SIG-M5 (cell line): ENCODE results near the gene PNMA8A.
"Not testable (repeated sequence)": the region's sequence is repeated elsewhere in the genome, so short reads cannot be mapped to it uniquely, and the experiment has no call there.

Source experiments
- DNase-seq: peaks from one replicate; lab custom pipeline; 2025; lab: John Stamatoyannopoulos, UW

The PNMA8A gene

GRCh38 chr19:46463516-46463915 is 7.8 kb downstream of the PNMA8A start:
- DNase-seq, result no peak

DNA sequence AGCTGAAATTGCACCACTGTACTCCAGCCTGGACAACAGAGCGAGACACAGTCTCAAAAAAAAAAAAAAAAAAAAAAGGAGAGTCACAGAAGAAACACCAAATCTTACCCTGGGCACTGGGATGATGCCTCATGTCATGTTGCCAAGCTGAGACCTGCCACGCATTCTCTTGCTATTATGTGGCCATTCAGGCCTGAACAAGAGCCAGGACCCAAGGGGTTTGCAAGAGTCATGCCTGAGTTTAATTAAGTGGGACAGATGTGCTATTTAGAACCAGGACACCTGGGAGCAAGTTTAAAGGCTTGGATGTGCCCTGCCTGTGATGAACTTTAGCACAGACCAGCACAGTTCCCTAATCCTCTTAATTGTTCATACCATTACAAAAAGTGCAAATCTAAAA is 9.8 kb downstream of the PNMA8A start:
- DNase-seq, result no peak

GRCh38 chr19:46460981-46461380 is 10.4 kb downstream of the PNMA8A start:
- no peak for DNase-seq

GRCh38 chr19:46460055-46460454 is 11.3 kb downstream of the PNMA8A start:
- no peak for DNase-seq

- no peak for DNase-seq
Observed at GRCh38 chr19:46456930-46457329, 14.4 kb downstream of the PNMA8A start.

GRCh38 chr19:46454244-46454643 is 17.1 kb downstream of the PNMA8A start:
- no peak for DNase-seq

DNA sequence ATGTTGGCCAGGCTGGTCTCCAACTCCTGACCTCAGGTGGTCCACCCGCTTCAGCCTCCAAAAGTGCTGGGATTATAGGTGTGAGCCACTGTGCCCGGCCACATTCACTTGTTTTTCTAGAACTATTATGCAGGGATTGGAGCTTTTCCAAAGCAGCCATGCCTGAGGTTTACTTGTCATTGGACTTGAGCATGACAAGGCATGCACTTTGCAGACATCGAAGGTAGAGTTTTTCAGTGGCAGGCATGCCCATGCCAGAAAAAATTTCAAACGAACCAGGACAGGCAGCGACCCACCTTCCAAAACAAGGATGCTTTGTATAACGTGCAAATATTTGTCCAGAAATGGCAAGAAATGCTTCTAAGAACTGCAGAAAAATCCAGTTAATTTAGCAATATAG is 17.7 kb downstream of the PNMA8A start:
- no peak for DNase-seq

- DNase-seq, result no peak
Observed at GRCh38 chr19:46452186-46452585, 19.2 kb downstream of the PNMA8A start.

- DNase-seq, result no peak
Observed at GRCh38 chr19:46451352-46451751, 20.0 kb downstream of the PNMA8A start.

DNA sequence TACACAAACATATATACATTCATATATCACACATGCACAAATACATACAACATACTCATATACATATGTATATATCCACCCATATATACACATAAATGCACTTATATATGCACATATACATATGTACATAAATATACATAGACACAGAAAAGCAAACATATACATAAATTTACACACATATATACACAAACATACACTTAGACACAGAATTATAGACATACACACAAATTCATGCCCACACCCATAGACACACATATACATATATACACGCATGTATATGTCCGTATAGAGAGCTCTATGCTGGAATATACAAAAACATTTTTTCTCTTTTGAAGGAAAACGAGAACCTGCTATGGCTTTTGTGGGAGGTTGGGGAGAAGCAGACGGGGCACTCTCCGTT is 20.6 kb downstream of the PNMA8A start:
- DNase-seq, result no peak

DNA sequence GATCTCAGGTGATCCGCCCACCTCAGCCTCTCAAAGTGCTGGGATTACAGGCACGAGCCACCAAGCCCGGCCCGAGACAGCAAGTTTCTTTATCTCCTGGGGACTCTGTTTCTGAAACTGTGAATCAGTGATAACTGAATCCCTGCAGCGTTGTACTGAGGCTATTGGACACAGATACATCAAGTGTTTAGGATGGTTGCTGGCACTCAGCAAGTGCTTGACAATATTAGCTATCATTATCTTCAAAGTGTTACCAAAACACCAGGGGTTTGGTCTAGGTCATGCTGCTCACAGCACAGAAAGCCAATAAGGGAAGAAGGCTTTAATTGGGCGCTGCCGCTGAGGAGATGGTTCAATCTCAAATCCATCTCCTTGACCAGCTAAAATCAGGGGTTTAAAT is 22.1 kb downstream of the PNMA8A start:
- no peak for DNase-seq

DNA sequence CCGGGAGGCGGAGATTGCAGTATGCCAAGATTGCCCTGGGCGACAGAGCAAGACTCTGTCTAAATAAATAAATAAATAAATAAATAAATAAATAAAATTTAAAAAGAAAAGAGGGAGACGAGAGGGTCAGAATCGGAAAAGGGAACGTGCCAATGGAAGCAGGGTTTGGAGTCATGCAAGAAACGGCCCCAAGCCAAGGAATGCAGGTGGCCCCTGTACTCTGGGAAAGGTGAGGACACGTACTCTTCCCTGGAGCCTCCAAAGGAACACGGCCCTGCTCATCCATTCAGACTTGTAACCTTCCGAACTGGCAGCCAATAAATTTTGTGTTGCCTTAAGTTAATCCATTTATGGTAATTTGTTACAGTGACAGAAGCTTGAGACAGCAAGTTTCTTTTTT is 22.8 kb downstream of the PNMA8A start:
- no peak for DNase-seq

- DNase-seq, result no peak
Observed at GRCh38 chr19:46447824-46448223, 23.5 kb downstream of the PNMA8A start.

GRCh38 chr19:46447006-46447405 is 24.4 kb downstream of the PNMA8A start:
- DNase-seq, result no peak

GRCh38 chr19:46446021-46446420 is 25.3 kb downstream of the PNMA8A start:
- DNase-seq, result no peak

DNA sequence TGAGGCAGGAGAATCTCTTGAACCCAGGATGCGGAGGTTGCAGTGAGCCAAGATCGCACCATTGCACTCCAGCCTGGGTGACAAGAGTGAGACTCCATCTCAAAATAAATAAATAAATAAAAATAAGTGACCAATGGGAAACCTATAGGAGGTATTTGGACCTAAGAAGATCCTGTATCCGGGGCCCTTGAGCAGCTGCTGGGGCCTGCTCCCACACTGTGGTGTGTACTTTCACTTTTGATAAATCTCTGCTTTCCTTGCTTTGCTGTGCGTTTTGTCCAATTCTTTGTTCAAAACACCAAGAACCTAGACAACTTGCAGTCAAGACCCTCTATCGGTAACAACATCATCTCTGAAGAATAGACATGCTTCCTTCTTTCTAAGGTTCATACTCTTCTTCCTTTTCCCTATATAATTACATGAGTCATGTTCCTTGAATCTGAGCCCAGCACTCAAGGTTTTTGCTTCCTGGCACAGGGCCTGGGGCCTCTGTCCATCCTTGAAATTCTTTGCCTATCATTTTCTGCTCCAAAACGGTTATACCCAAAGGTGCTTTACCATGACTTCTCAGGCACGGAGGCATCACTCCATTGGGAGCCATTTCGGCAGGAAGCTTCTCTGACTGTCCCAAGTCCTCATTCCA is 28.4 kb downstream of the PNMA8A start:
- no peak for DNase-seq

DNA sequence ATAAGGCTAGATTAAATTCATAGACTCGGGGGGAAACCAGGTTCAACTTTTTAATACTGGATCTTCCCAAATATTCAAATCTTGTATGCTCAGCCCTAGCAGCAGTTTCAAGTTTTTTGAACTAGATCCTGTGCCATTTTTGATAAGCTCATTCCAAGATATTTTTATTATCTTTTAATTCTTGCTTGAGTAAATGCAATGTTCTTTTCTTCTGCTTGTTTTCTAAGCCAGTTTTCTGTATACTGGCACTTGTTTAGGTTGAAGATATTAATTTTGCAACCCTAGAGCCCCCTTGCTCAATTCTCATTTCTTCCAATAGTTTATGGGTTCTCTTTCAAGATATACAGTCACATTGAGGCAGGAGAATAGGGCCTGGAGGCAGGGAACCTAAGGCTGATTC is 29.5 kb downstream of the PNMA8A start:
- no peak for DNase-seq

DNA sequence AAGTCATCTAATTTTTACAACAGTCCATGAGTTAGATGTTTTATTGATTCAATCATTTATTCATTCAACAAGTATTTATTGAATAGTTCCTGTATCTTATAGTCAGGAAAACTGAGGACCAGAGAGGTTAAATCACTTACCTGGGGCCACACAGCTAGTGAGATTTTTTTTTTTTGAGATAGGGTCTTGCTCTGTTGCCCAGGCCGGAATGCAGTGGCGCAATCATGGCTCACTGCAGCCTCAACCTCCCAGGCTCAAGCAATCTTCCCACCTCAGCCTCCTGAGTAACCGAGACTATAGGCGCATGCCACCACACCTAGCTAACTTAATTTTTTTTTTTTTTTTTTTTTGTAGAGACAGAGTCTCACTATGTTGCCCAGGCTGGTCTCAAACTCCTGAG is 35.7 kb downstream of the PNMA8A start:
- DNase-seq, result not testable (repeated sequence)

- DNase-seq, result no peak
Observed at GRCh38 chr19:46435009-46435408, 36.4 kb downstream of the PNMA8A start.

- not testable (repeated sequence) for DNase-seq
Observed at GRCh38 chr19:46433470-46433869, 37.9 kb downstream of the PNMA8A start.

GRCh38 chr19:46431824-46432223 is 39.5 kb downstream of the PNMA8A start:
- no peak for DNase-seq

DNA sequence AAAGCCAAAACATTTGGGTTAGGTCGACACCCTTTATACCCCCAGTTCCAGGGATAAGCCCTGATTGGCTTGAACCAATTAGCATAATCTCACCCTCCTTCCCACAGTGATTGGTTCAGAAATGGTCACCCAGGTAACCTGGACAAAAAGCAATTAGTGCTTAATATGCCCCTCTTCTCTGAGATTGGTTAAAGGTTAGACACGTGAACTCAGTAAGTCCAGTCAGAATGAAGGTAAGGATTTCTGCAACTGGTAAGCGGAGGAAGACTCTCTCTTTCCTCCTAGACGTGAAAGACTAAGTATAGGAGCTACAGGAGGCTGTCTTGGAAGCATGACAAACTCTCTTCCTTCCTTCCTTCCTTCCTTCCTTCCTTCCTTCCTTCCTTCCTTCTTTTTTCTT is 41.4 kb downstream of the PNMA8A start:
- no peak for DNase-seq

GRCh38 chr19:46428239-46429135 is 42.9 kb downstream of the PNMA8A start, which contains the start of gene PNMA8C:
PNMA8C (minus strand) TSS chr19:46428936; CDS start chr19:46428359, 577 bp downstream.
- DNase-seq, result no peak
